ENCODE data around the gene PRKAR1B.

The PRKAR1B gene

GRCh38 chr7:593324-594115, 133.6 kb downstream of the PRKAR1B start:
- no peak for DNase-seq (ENCODE audit: low read depth in 2 of 2)

GRCh38 chr7:591856-592628, 135.0 kb downstream of the PRKAR1B start:
- DNase-seq (ENCODE audit: low read depth in 2 of 2): no peak
- H3K4me3 ChIP-seq (replicated peaks in 1 of 2; ENCODE audit: low read depth in 2 of 2, low read length in 2 of 2): no peak overlapping the region
- no peak for TF ChIP-seq CTCF (IDR thresholded peaks at IDR 0.05; ENCODE audit: low read depth, low read length)

More at GRCh38 chr7:593324-594115, 133.6 kb downstream of the PRKAR1B start:
- no peak overlapping the region for H3K4me3 ChIP-seq (replicated peaks in 1 of 2; ENCODE audit: low read depth in 2 of 2, low read length in 2 of 2)
- TF ChIP-seq CTCF (IDR thresholded peaks at IDR 0.05; ENCODE audit: low read depth, low read length): no peak

GRCh38 chr7:590731-591551, 136.1 kb downstream of the PRKAR1B start:
- TF ChIP-seq CTCF (IDR thresholded peaks at IDR 0.05; ENCODE audit: low read depth, low read length): no peak
- DNase-seq (ENCODE audit: low read depth in 2 of 2): no peak
- no peak overlapping the region for H3K4me3 ChIP-seq (replicated peaks in 1 of 2; ENCODE audit: low read depth in 2 of 2, low read length in 2 of 2)

- no peak for DNase-seq (ENCODE audit: low read depth in 2 of 2)
- no peak overlapping the region for H3K4me3 ChIP-seq (replicated peaks in 1 of 2; ENCODE audit: low read depth in 2 of 2, low read length in 2 of 2)
- no peak for TF ChIP-seq CTCF (IDR thresholded peaks at IDR 0.05; ENCODE audit: low read depth, low read length)
Observed at GRCh38 chr7:589781-590575, 137.1 kb downstream of the PRKAR1B start.

- DNase-seq (ENCODE audit: low read depth in 2 of 2): peak; percentile 14 to 75
- TF ChIP-seq CTCF (IDR thresholded peaks at IDR 0.05; ENCODE audit: low read depth, low read length): no peak
- H3K4me3 ChIP-seq (replicated peaks in 1 of 2; ENCODE audit: low read depth in 2 of 2, low read length in 2 of 2): no peak overlapping the region
Observed at GRCh38 chr7:587767-588166, 139.3 kb downstream of the PRKAR1B start.

GRCh38 chr7:586494-586893, 140.6 kb downstream of the PRKAR1B start:
- DNase-seq (ENCODE audit: low read depth in 2 of 2): no peak
- TF ChIP-seq CTCF (IDR thresholded peaks at IDR 0.05; ENCODE audit: low read depth, low read length): no peak
- no peak overlapping the region for H3K4me3 ChIP-seq (replicated peaks in 1 of 2; ENCODE audit: low read depth in 2 of 2, low read length in 2 of 2)
